ENCODE results near the gene GPR62. TPM values are rescaled to one million over a fixed set of nuclear protein-coding genes. Genes with fewer than 3 reads are reported as not detected.
A peak's percentile ranks its signal among the peaks of the same experiment; 100 is the strongest.

The GPR62 gene
- total RNA-seq, 1 donor from 2014 or later: 0.44 TPM

DNA sequence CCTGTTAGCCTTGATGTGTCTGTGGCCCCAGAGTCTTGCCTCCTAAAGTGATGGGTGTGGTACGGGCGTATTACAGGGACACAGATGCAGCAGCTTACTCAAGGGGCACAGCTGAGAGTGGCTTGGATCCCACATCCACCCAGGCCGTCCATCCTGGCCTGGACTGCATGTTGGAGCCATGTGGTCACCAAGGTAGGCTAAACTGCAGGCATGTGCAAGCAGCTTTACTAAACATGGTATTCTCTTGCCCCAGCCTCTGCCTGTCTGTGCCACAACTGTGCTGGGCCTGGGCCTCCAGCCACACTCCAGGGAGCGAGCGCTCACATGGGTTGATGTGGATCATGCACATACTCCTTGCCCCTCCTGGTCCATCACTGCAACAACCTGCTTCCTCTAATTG, 6.1 kb upstream of the GPR62 start:
- Mint-ChIP-seq H3K4me1 (ENCODE audit: low read depth, unreplicated experiment) (peaks cover 14% of the 10 kb centered on the region), H3K4me3 (ENCODE audit: unreplicated experiment) (no peak overlapping the region), H3K27me3 (ENCODE audit: unreplicated experiment) (peaks cover 21% of the 10 kb centered on the region), H3K9me3 (ENCODE audit: unreplicated experiment) (peaks cover 30% of the 10 kb centered on the region), H3K27ac (ENCODE audit: unreplicated experiment) (no peak overlapping the region), H3K36me3 (ENCODE audit: unreplicated experiment) (peaks cover 5% of the 10 kb centered on the region)
- TF ChIP-seq, protein P1, sequence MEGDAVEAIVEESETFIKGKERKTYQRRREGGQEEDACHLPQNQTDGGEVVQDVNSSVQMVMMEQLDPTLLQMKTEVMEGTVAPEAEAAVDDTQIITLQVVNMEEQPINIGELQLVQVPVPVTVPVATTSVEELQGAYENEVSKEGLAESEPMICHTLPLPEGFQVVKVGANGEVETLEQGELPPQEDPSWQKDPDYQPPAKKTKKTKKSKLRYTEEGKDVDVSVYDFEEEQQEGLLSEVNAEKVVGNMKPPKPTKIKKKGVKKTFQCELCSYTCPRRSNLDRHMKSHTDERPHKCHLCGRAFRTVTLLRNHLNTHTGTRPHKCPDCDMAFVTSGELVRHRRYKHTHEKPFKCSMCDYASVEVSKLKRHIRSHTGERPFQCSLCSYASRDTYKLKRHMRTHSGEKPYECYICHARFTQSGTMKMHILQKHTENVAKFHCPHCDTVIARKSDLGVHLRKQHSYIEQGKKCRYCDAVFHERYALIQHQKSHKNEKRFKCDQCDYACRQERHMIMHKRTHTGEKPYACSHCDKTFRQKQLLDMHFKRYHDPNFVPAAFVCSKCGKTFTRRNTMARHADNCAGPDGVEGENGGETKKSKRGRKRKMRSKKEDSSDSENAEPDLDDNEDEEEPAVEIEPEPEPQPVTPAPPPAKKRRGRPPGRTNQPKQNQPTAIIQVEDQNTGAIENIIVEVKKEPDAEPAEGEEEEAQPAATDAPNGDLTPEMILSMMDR (IDR thresholded peaks at IDR 0.05; ENCODE audit: partially characterized antibody, unreplicated experiment): no peak
- no peak for DNase-seq

DNA sequence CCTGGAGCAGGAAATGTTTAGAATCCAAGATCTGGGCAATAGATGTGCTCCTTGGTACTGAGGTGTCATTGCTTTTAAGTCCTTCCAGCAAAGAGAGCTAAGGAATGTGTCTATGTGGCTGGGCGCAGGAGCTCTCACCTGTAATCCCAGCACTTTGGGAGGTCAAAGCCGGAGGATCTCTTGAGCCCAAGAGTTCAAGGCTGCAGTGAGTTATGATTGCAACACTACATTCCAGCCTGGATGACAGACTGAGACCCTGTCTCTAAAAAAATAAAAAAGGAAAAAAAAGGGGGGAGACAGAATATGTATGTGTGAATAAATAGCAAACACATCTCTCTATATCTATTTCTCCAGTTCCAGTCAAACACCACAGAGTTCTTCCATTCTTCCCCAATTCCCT, 4.3 kb upstream of the GPR62 start:
- TF ChIP-seq, protein P1 (IDR thresholded peaks at IDR 0.05; ENCODE audit: partially characterized antibody, unreplicated experiment): no peak
- DNase-seq: no peak
- H3K36me3 Mint-ChIP-seq (ENCODE audit: unreplicated experiment): peaks cover 5% of the 10 kb centered on the region
- H3K4me1 Mint-ChIP-seq (ENCODE audit: low read depth, unreplicated experiment): peaks cover 17% of the 10 kb centered on the region
- no peak overlapping the region for H3K4me3 Mint-ChIP-seq (ENCODE audit: unreplicated experiment)
- H3K27me3 Mint-ChIP-seq (ENCODE audit: unreplicated experiment): peaks cover 23% of the 10 kb centered on the region
- H3K9me3 Mint-ChIP-seq (ENCODE audit: unreplicated experiment): peaks cover 39% of the 10 kb centered on the region
- H3K27ac Mint-ChIP-seq (ENCODE audit: unreplicated experiment): no peak overlapping the region

DNA sequence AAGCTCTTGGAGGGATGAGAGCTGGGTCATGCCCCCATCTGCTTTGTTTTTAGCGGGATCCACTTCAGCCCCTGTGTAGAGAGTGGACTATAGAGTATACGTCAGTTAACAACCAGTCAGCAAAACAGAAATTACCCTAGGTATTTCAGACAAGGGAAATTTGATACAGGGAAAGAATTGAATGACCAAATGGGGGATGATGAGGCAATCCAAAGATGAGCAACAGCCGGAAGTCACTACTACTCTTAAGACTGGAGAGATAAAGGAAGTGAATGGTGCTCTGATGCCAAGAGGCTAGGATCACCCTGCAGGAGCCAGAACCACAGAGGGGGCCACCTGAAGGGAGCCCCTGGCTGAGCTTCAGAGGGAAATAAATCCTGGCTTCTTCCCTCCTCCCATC, 1.7 kb upstream of the GPR62 start:
- H3K36me3 Mint-ChIP-seq (ENCODE audit: unreplicated experiment): peaks cover 5% of the 10 kb centered on the region
- peaks cover 20% of the 10 kb centered on the region for H3K4me1 Mint-ChIP-seq (ENCODE audit: low read depth, unreplicated experiment)
- peak overlapping the region; percentile 10 for H3K27ac Mint-ChIP-seq (ENCODE audit: unreplicated experiment)
- peaks cover 27% of the 10 kb centered on the region for H3K27me3 Mint-ChIP-seq (ENCODE audit: unreplicated experiment)
- TF ChIP-seq, protein P1 (IDR thresholded peaks at IDR 0.05; ENCODE audit: partially characterized antibody, unreplicated experiment): no peak
- H3K4me3 Mint-ChIP-seq (ENCODE audit: unreplicated experiment): no peak overlapping the region
- DNase-seq: no peak
- peaks cover 33% of the 10 kb centered on the region for H3K9me3 Mint-ChIP-seq (ENCODE audit: unreplicated experiment)

DNA sequence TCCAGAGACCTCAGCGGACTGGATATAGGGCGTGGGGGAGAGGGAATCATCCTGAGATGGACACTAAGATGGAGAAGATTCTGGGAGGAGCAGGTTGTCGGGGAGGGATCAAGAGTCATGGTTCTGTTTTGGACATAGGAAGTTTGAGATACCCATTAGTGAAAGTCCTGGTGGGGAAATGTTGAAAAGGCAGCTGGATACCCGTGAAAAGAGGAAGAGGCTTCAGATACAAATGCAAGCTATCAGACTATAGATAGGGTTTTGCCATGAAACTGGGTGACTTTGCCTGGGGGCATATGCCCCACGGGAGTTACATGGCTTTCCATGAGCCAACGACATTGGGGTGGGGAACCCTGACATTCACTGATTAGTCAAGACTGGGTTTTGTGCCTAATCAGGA, 1.1 kb upstream of the GPR62 start:
- Mint-ChIP-seq H3K4me1 (ENCODE audit: low read depth, unreplicated experiment) (peaks cover 20% of the 10 kb centered on the region), H3K36me3 (ENCODE audit: unreplicated experiment) (peaks cover 5% of the 10 kb centered on the region), H3K27me3 (ENCODE audit: unreplicated experiment) (peaks cover 24% of the 10 kb centered on the region), H3K9me3 (ENCODE audit: unreplicated experiment) (peaks cover 31% of the 10 kb centered on the region), H3K4me3 (ENCODE audit: unreplicated experiment) (peak overlapping the region; percentile 65), H3K27ac (ENCODE audit: unreplicated experiment) (peak overlapping the region; percentile 59)
- no peak for DNase-seq
- TF ChIP-seq, protein P1 (IDR thresholded peaks at IDR 0.05; ENCODE audit: partially characterized antibody, unreplicated experiment): no peak

DNA sequence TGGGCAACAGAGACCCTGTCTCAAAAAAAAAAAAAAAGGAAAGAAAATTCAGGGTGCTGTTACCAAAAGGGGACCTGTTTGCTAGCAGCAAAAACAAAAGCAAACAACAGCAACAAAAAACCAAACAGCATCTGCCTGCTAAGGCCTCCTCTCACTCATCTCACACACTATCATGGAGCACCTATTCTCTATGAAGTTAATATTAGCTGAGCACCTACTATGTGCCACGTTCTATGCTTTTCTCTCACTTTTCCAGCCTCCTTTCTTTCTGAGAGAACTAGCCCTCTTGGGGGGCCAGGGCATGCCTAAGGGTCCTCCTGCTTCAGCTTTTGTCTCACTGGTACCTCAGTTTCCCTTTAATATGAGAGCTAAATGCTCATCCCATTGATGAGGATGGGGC, 468 bp upstream of the GPR62 start:
- TF ChIP-seq, protein P1 (IDR thresholded peaks at IDR 0.05; ENCODE audit: partially characterized antibody, unreplicated experiment): no peak
- peaks cover 24% of the 10 kb centered on the region for H3K27me3 Mint-ChIP-seq (ENCODE audit: unreplicated experiment)
- H3K9me3 Mint-ChIP-seq (ENCODE audit: unreplicated experiment): peaks cover 31% of the 10 kb centered on the region
- H3K4me3 Mint-ChIP-seq (ENCODE audit: unreplicated experiment): no peak overlapping the region
- no peak overlapping the region for H3K27ac Mint-ChIP-seq (ENCODE audit: unreplicated experiment)
- peaks cover 5% of the 10 kb centered on the region for H3K36me3 Mint-ChIP-seq (ENCODE audit: unreplicated experiment)
- no peak for DNase-seq
- peaks cover 21% of the 10 kb centered on the region for H3K4me1 Mint-ChIP-seq (ENCODE audit: low read depth, unreplicated experiment)

All from glutamatergic neuron (in vitro differentiated cells).